ENCODE data around the gene SHLD1.
"Not testable (repeated sequence)": the region's sequence is repeated elsewhere in the genome, so short reads cannot be mapped to it uniquely, and the experiment has no call there.

Gene SHLD1

GRCh38 chr20:5735845-5736510 is 14.2 kb upstream of the SHLD1 start:
- no peak for DNase-seq (ENCODE audit: low spot score)

- DNase-seq (ENCODE audit: low spot score), result no peak
These were observed 12.6 kb upstream of the SHLD1 start for GRCh38 chr20:5737619-5737953.

GRCh38 chr20:5737966-5738365 is 12.2 kb upstream of the SHLD1 start:
- DNase-seq (ENCODE audit: low spot score), result no peak

- not testable (repeated sequence) for DNase-seq (ENCODE audit: low spot score)
These were observed 9.6 kb upstream of the SHLD1 start for GRCh38 chr20:5740643-5741042.

GRCh38 chr20:5741089-5741488 is 9.1 kb upstream of the SHLD1 start:
- DNase-seq (ENCODE audit: low spot score), result no peak

- no peak for DNase-seq (ENCODE audit: low spot score)
These were observed 8.2 kb upstream of the SHLD1 start for GRCh38 chr20:5742041-5742440.

GRCh38 chr20:5745416-5746030 is 4.7 kb upstream of the SHLD1 start:
- DNase-seq (ENCODE audit: low spot score), result no peak

- DNase-seq (ENCODE audit: low spot score), result no peak
These were observed 4.1 kb upstream of the SHLD1 start for GRCh38 chr20:5746064-5746463.

- DNase-seq (ENCODE audit: low spot score), result no peak
These were observed 2.0 kb upstream of the SHLD1 start for GRCh38 chr20:5748246-5748645.

- not testable (repeated sequence) for DNase-seq (ENCODE audit: low spot score)
These were observed 669 bp upstream of the SHLD1 start for GRCh38 chr20:5749512-5749951.

- no peak for DNase-seq (ENCODE audit: low spot score)
These were observed 1.7 kb downstream of the SHLD1 start for GRCh38 chr20:5751856-5752255.

GRCh38 chr20:5753814-5754213 is 3.6 kb downstream of the SHLD1 start:
- DNase-seq (ENCODE audit: low spot score), result no peak

- DNase-seq (ENCODE audit: low spot score), result no peak
These were observed 7.7 kb downstream of the SHLD1 start for GRCh38 chr20:5757949-5758348.

GRCh38 chr20:5766085-5766764 is 16.0 kb downstream of the SHLD1 start:
- DNase-seq (ENCODE audit: low spot score), result no peak

GRCh38 chr20:5767493-5768098 is 17.4 kb downstream of the SHLD1 start:
- no peak for DNase-seq (ENCODE audit: low spot score)

GRCh38 chr20:5770231-5770986 is 20.2 kb downstream of the SHLD1 start:
- DNase-seq (ENCODE audit: low spot score), result peak; percentile 59

- DNase-seq (ENCODE audit: low spot score), result peak; percentile 46
These were observed 20.8 kb downstream of the SHLD1 start for GRCh38 chr20:5770987-5771318.

GRCh38 chr20:5772704-5773103 is 22.5 kb downstream of the SHLD1 start:
- no peak for DNase-seq (ENCODE audit: low spot score)

GRCh38 chr20:5773589-5773988 is 23.4 kb downstream of the SHLD1 start:
- no peak for DNase-seq (ENCODE audit: low spot score)

- DNase-seq (ENCODE audit: low spot score), result no peak
These were observed 25.9 kb downstream of the SHLD1 start for GRCh38 chr20:5776077-5776476.

- no peak for DNase-seq (ENCODE audit: low spot score)
These were observed 29.1 kb downstream of the SHLD1 start for GRCh38 chr20:5779071-5779900.

- DNase-seq (ENCODE audit: low spot score), result no peak
These were observed 30.6 kb downstream of the SHLD1 start for GRCh38 chr20:5780846-5781217.

Measured in NAMALWA (cell line).